Panc1 (cell line): ENCODE data around the gene TRIM25. TPM values are rescaled to one million over a fixed set of nuclear protein-coding genes. Genes with fewer than 3 reads are reported as not detected.

Source experiments
- ATAC-seq: fragments of 200-7000 bp; cut with Tn5 transposase; 2 replicates; pipeline ENCODE4 v1.9.1; 2020; ENCODE audit warnings: mild to moderate bottlenecking, moderate library complexity
- BruUV-seq: library from RNA; stranded (reverse); fragments of 400-500 nt; replicated peaks from 2 replicates; lab custom pipeline; 2021; lab: Mats Ljungman, UMichigan
- CTCF ChIA-PET: fragments of 300-600 bp; sonication (Branson Sonifier 250); formaldehyde crosslinking; loops from one replicate; lab custom pipeline; 2022; ENCODE audit warnings: antibody characterized with exemption; lab: Charles Lee
- POLR2A ChIA-PET: fragments of 300-600 bp; sonication (Branson Sonifier 250); formaldehyde crosslinking; loops from one replicate; lab custom pipeline; 2022; ENCODE audit warnings: antibody characterized with exemption; lab: Charles Lee
- DNase-seq: peaks from one replicate; pipeline ENCODE4 v3.0.0-alpha.2; 2010; ENCODE audit warnings: low read depth, low spot score
- H3K27ac ChIP-seq: 2 replicates; pipeline ENCODE4 v1.5.1; 2011; ENCODE audit warnings: mild to moderate bottlenecking, low read length, inconsistent platforms
- H3K27me3 ChIP-seq: fragments of 200-500 bp; sonication (Bioruptor generic); 2 replicates; pipeline ENCODE4 v1.6.0; 2014; ENCODE audit warnings: low read length, inconsistent platforms; ENCODE audit not compliant: control insufficient read depth, insufficient read depth
- H3K36me3 ChIP-seq: fragments of 200-500 bp; sonication (Bioruptor generic); 2 replicates; pipeline ENCODE4 v1.5.1; 2014; ENCODE audit warnings: inconsistent platforms, mild to moderate bottlenecking, low read length, moderate library complexity; ENCODE audit not compliant: control insufficient read depth, insufficient read depth
- H3K4me1 ChIP-seq: 2 replicates; pipeline ENCODE4 v1.5.1; 2011; ENCODE audit warnings: inconsistent platforms, mild to moderate bottlenecking, low read length, moderate library complexity; ENCODE audit not compliant: control insufficient read depth, insufficient read depth
- H3K4me3 ChIP-seq, 2 experiments: 2 replicates each; pipeline ENCODE4 v1.5.1; 2011 to 2012; ENCODE audit warnings: low read depth in 2 of 2, low read length in 2 of 2, mild to moderate bottlenecking in 2 of 2, inconsistent platforms in 1 of 2, moderate library complexity in 1 of 2
- H3K9me3 ChIP-seq: fragments of 200-500 bp; sonication (Bioruptor generic); 2 replicates; pipeline ENCODE4 v1.5.1; 2014; ENCODE audit warnings: low read depth, mild to moderate bottlenecking, inconsistent platforms, low read length, moderate library complexity; ENCODE audit not compliant: control insufficient read depth, insufficient read depth
- CTCF ChIP-seq: fragments of 450-650 bp; IDR thresholded peaks from 2 replicates; pipeline ENCODE4 v1.5.1; 2017; ENCODE audit warnings: mild to moderate bottlenecking
- POLR2AphosphoS5 ChIP-seq: IDR thresholded peaks from 2 replicates; pipeline ENCODE4 v1.6.1; 2012; ENCODE audit warnings: mild to moderate bottlenecking, low read depth, low read length, moderate library complexity
- REST ChIP-seq, 2 experiments: IDR thresholded peaks; 2 replicates each; pipeline ENCODE4 v1.6.1; 2011 to 2012; ENCODE audit warnings: low read depth in 2 of 2, control low read depth in 1 of 2, low read length in 1 of 2, mild to moderate bottlenecking in 1 of 2, moderate library complexity in 1 of 2; ENCODE audit not compliant: insufficient read depth in 1 of 2
- SIN3A ChIP-seq: IDR thresholded peaks from 2 replicates; pipeline ENCODE4 v1.6.1; 2012; ENCODE audit warnings: low read depth, mild to moderate bottlenecking, low read length, moderate library complexity, borderline replicate concordance; ENCODE audit not compliant: insufficient read depth
- TCF7L2 ChIP-seq: IDR thresholded peaks from 2 replicates; pipeline ENCODE4 v1.6.1; 2011; ENCODE audit warnings: mild to moderate bottlenecking, low read depth, low read length, inconsistent platforms
- in situ Hi-C: cut with HindIII; loops from 2 replicates; pipeline ENCODE4 v1.10.0; 2016; ENCODE audit warnings: low sequenced_read_pairs, low pct_unique_long_range_greater_than_20kb
- intact Hi-C: fragments of 100-400 bp; cut with micrococcal nuclease; formaldehyde crosslinking; loops from one replicate; pipeline ENCODE4 v1.10.0; 2022; ENCODE audit not compliant: unreplicated experiment
- total RNA-seq: library from RNA; stranded (reverse); gene quantifications from one replicate; pipeline ENCODE4 v1.2.1, GENCODE V29; 2021; ENCODE audit not compliant: unreplicated experiment

The TRIM25 gene
- total RNA-seq, 1 experiment from 2014 or later = 73.2 TPM

DNA sequence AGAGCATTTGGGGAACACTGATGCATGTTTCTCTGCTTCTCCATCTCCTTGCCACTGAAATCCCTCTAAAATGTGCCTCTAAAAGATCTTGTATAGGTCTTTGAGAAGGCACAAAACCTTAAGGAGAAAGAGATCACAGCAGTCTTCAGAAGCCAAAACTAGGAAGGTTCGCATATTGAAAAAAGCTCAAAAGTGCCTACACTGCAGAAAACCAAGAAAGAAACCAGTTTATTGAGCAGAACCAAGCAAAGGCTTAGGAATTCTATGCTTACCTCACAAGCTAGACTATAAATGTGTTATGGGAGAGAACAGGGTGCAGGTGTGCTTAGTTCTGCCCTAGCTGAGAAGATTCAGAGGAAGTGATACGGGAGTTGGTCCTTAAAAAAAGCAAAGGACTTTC lies 63.3 kb downstream of the TRIM25 start:
- Histone ChIP-seq H3K4me1 (no peaks in the 10 kb centered on the region), H3K36me3 (peaks cover 20% of the 10 kb centered on the region; the same call in 1 of the 2 replicates), H3K4me3 (no peak overlapping the region), H3K27me3 (no peaks in the 10 kb centered on the region), H3K27ac (no peak overlapping the region), H3K9me3 (no peaks in the 10 kb centered on the region)
- ATAC-seq (no peak), DNase-seq (no peak)
- ChIA-PET CTCF (no interaction called here), POLR2A (no interaction called here)
- in situ Hi-C loops (no loop called here), intact Hi-C loops (no loop called here)
- BruUV-seq = no TSS peak
- TF ChIP-seq TCF7L2 = no peak
- no peak for TF ChIP-seq CTCF
- TF ChIP-seq REST (IDR thresholded peaks at IDR 0.05; ENCODE audit: insufficient read depth in 1 of 2, low read depth in 2 of 2, low read length in 1 of 2) = no peak
- no peak for TF ChIP-seq POLR2AphosphoS5
- TF ChIP-seq SIN3A = no peak

DNA sequence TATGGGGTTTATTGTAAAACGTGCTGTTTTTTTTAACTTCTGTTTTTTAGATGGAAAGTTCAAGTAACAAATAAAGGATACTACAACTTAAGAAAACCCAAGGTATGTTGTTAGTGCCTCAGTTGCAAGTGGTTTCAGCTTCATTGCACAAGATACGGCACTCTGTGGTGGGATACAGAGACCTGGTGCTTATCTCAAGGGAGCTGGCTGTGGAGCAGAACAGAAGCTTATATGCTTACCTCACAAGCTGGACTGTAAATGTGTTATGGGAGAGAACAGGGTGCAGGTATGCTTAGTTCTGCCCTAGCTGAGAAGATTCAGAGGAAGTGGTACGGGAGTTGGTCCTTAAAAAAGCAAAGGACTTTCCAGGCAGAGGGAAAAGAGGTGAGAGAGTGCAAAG lies 64.7 kb downstream of the TRIM25 start:
- H3K9me3 ChIP-seq = no peaks in the 10 kb centered on the region
- ChIA-PET POLR2A (no interaction called here), CTCF (no interaction called here)
- TF ChIP-seq SIN3A = no peak
- no peak for TF ChIP-seq POLR2AphosphoS5
- no peak for TF ChIP-seq REST (IDR thresholded peaks at IDR 0.05; ENCODE audit: insufficient read depth in 1 of 2, low read depth in 2 of 2, low read length in 1 of 2)
- no peak for TF ChIP-seq CTCF
- TF ChIP-seq TCF7L2 = no peak
- H3K4me1 ChIP-seq = no peaks in the 10 kb centered on the region
- in situ Hi-C loops (no loop called here), intact Hi-C loops (no loop called here)
- no peak for ATAC-seq
- no peak overlapping the region for H3K27ac ChIP-seq
- no peaks in the 10 kb centered on the region for H3K27me3 ChIP-seq
- no peak overlapping the region for H3K4me3 ChIP-seq
- peaks cover 17% of the 10 kb centered on the region; the same call in 1 of the 2 replicates for H3K36me3 ChIP-seq
- no TSS peak for BruUV-seq
- no peak for DNase-seq
